Effector CD4-positive, alpha-beta T cell (primary cell): Measurements from ENCODE around the gene HORMAD1.
"Not testable (repeated sequence)": the region's sequence is repeated elsewhere in the genome, so short reads cannot be mapped to it uniquely, and the experiment has no call there.

Experiments used
- DNase-seq: peaks from one replicate; pipeline ENCODE4 v3.0.0-alpha.2; 2020

The HORMAD1 gene

GRCh38 chr1:150696995-150697927 lies 23.4 kb downstream of the HORMAD1 start, which contains the start of gene GOLPH3L:
GOLPH3L (minus strand) TSS chr1:150697154; CDS start chr1:150694838, 2,316 bp downstream.
- peak; percentile 87 for DNase-seq

- DNase-seq = no peak
Observed at GRCh38 chr1:150696590-150696989, 24.1 kb downstream of the HORMAD1 start.

- no peak for DNase-seq
Observed at GRCh38 chr1:150696162-150696561, 24.5 kb downstream of the HORMAD1 start.

- DNase-seq = no peak
Observed at GRCh38 chr1:150695561-150695960, 25.1 kb downstream of the HORMAD1 start.

- DNase-seq = no peak
Observed at GRCh38 chr1:150692720-150693119, 28.0 kb downstream of the HORMAD1 start.

GRCh38 chr1:150688763-150689162 lies 31.9 kb downstream of the HORMAD1 start:
- no peak for DNase-seq

- no peak for DNase-seq
Observed at GRCh38 chr1:150686275-150686674, 34.4 kb downstream of the HORMAD1 start.

GRCh38 chr1:150683914-150684313 lies 36.8 kb downstream of the HORMAD1 start:
- no peak for DNase-seq

- no peak for DNase-seq
Observed at GRCh38 chr1:150678988-150679387, 41.7 kb downstream of the HORMAD1 start.

- DNase-seq = no peak
Observed at GRCh38 chr1:150674881-150675280, 45.8 kb downstream of the HORMAD1 start.

- no peak for DNase-seq
Observed at GRCh38 chr1:150663321-150663720, 57.4 kb downstream of the HORMAD1 start.

- no peak for DNase-seq
Observed at GRCh38 chr1:150662811-150663210, 57.9 kb downstream of the HORMAD1 start.

GRCh38 chr1:150661156-150661555 lies 59.5 kb downstream of the HORMAD1 start:
- no peak for DNase-seq

- no peak for DNase-seq
Observed at GRCh38 chr1:150660584-150660983, 60.1 kb downstream of the HORMAD1 start.

- DNase-seq = not testable (repeated sequence)
Observed at GRCh38 chr1:150657064-150657463, 63.6 kb downstream of the HORMAD1 start.

GRCh38 chr1:150654635-150655034 lies 66.1 kb downstream of the HORMAD1 start:
- DNase-seq = not testable (repeated sequence)

GRCh38 chr1:150650193-150650592 lies 70.5 kb downstream of the HORMAD1 start:
- DNase-seq = no peak

- DNase-seq = no peak
Observed at GRCh38 chr1:150649441-150650075, 71.1 kb downstream of the HORMAD1 start.
